ENCODE results near the gene DCC. TPM values are rescaled to one million over a fixed set of nuclear protein-coding genes. Genes with fewer than 3 reads are reported as not detected.

DCC gene
- total and polyA plus RNA-seq, 2 experiments from 2014 or later, result 0.53 to 0.73 TPM

- no peak overlapping the region for H3K27ac Mint-ChIP-seq
- no peaks in the 10 kb centered on the region for H3K27me3 ChIP-seq (ENCODE audit: insufficient read depth)
- no peaks in the 10 kb centered on the region for H3K36me3 ChIP-seq (ENCODE audit: insufficient read depth)
- H4K20me1 ChIP-seq (replicated peaks; ENCODE audit: insufficient read depth), result no peaks in the 10 kb centered on the region
- peaks cover 10% of the 10 kb centered on the region for H3K4me1 Mint-ChIP-seq
- DNase-seq (ENCODE audit: low spot score), result no peak
- H3K36me3 Mint-ChIP-seq (ENCODE audit: low read depth), result no peaks in the 10 kb centered on the region
- no peak overlapping the region for H3K27ac ChIP-seq (ENCODE audit: low read depth)
- H3K9me2 ChIP-seq (ENCODE audit: insufficient read depth), result no peaks in the 10 kb centered on the region
- no peak overlapping the region for H3K4me2 ChIP-seq
- ATAC-seq, result no peak
- H2AFZ ChIP-seq, result no peak overlapping the region
- no peaks in the 10 kb centered on the region; the same call in 2 of the 3 replicates for H3K9me3 Mint-ChIP-seq
- H3K27me3 Mint-ChIP-seq (ENCODE audit: insufficient read depth, low read depth, poor library complexity), result no peaks in the 10 kb centered on the region
- no peaks in the 10 kb centered on the region for H3K79me2 ChIP-seq (replicated peaks; ENCODE audit: insufficient read depth)
- H3K4me3 Mint-ChIP-seq, result no peak overlapping the region
- H3K4me1 ChIP-seq (ENCODE audit: insufficient read depth), result no peaks in the 10 kb centered on the region; the same call in 1 of the 2 replicates
- H3F3A ChIP-seq (replicated peaks; ENCODE audit: low read depth), result no peaks in the 10 kb centered on the region
- no peak for TF ChIP-seq JUNB (IDR thresholded peaks at IDR 0.05; ENCODE audit: unreplicated experiment)
- H3K4me3 ChIP-seq, result no peak overlapping the region
These were observed 284.7 kb downstream of the DCC start for GRCh38 chr18:52624702-52625101.

- peaks cover 3% of the 10 kb centered on the region; the same call in 1 of the 2 replicates for H3K9me2 ChIP-seq (ENCODE audit: insufficient read depth)
- H3K36me3 ChIP-seq (ENCODE audit: insufficient read depth), result no peaks in the 10 kb centered on the region
- peaks cover 7% of the 10 kb centered on the region; the same call in 2 of the 3 replicates for H3K36me3 Mint-ChIP-seq (ENCODE audit: low read depth)
- no peak overlapping the region for H3K4me3 Mint-ChIP-seq
- H3K4me2 ChIP-seq, result no peak overlapping the region
- peaks cover 2% of the 10 kb centered on the region; the same call in 1 of the 3 replicates for H3K4me1 Mint-ChIP-seq
- no peak overlapping the region for H3K4me3 ChIP-seq
- H3K27ac Mint-ChIP-seq, result peak overlapping the region; percentile 89
- DNase-seq (ENCODE audit: low spot score) (peak; percentile 44), ATAC-seq (no peak; the same call in 2 of the 3 replicates)
- no peak overlapping the region for H3K27ac ChIP-seq (ENCODE audit: low read depth)
- no peaks in the 10 kb centered on the region for H3K27me3 ChIP-seq (ENCODE audit: insufficient read depth)
- H2AFZ ChIP-seq, result peak overlapping the region; percentile 59; the same call in 1 of the 2 replicates
- no peaks in the 10 kb centered on the region for H3F3A ChIP-seq (replicated peaks; ENCODE audit: low read depth)
- peaks cover 8% of the 10 kb centered on the region; the same call in 2 of the 3 replicates for H3K9me3 Mint-ChIP-seq
- H3K27me3 Mint-ChIP-seq (ENCODE audit: insufficient read depth, low read depth, poor library complexity), result peaks cover 1% of the 10 kb centered on the region
- TF ChIP-seq CTCF (conservative IDR thresholded peaks at IDR 0.05; ENCODE audit: low read depth in 2 of 2), result peak; percentile 52 to 56
- TF ChIP-seq ZNF114 (CRISPR knock-in tag; IDR thresholded peaks at IDR 0.05), result no peak
- H3K79me2 ChIP-seq (replicated peaks; ENCODE audit: insufficient read depth), result no peaks in the 10 kb centered on the region
- H4K20me1 ChIP-seq (replicated peaks; ENCODE audit: insufficient read depth), result no peaks in the 10 kb centered on the region
- no peaks in the 10 kb centered on the region for H3K4me1 ChIP-seq (ENCODE audit: insufficient read depth)
These were observed 296.5 kb downstream of the DCC start for GRCh38 chr18:52636536-52636935.

DNA sequence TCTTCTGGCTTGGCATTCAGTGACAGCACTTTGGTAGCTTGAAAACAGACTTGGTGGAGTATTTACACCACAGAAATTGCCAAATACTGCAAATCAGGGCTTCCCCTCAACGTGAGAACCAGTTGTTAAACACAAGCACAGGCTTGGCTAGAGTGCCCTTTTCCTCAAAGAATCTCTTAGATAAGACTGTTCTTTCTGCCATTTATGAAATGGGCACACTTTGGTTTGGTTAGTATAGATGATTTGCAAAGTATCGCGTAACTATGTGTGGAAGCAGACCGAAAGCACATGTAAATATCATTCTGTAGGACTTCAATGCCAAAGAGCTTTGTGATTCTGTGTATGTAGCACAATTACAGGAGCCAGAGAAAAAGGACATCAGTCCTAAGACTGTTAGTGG lies 308.2 kb downstream of the DCC start:
- no peak for DNase-seq (ENCODE audit: low spot score)
- H3K4me3 ChIP-seq, result no peak overlapping the region
- no peak for ATAC-seq
- no peak overlapping the region for H3K27ac ChIP-seq (ENCODE audit: low read depth)
- H3K36me3 Mint-ChIP-seq (ENCODE audit: low read depth), result no peaks in the 10 kb centered on the region
- no peaks in the 10 kb centered on the region for H4K20me1 ChIP-seq (replicated peaks; ENCODE audit: insufficient read depth)
- H3K4me3 Mint-ChIP-seq, result no peak overlapping the region
- H2AFZ ChIP-seq, result peak overlapping the region; percentile 66; the same call in 1 of the 2 replicates
- no peak overlapping the region for H3K27ac Mint-ChIP-seq
- no peaks in the 10 kb centered on the region for H3F3A ChIP-seq (replicated peaks; ENCODE audit: low read depth)
- H3K4me1 Mint-ChIP-seq, result no peaks in the 10 kb centered on the region; the same call in 2 of the 3 replicates
- no peaks in the 10 kb centered on the region for H3K4me1 ChIP-seq (ENCODE audit: insufficient read depth)
- H3K4me2 ChIP-seq, result no peak overlapping the region
- H3K27me3 ChIP-seq (ENCODE audit: insufficient read depth), result no peaks in the 10 kb centered on the region
- no peaks in the 10 kb centered on the region for H3K36me3 ChIP-seq (ENCODE audit: insufficient read depth)
- no peaks in the 10 kb centered on the region; the same call in 1 of the 3 replicates for H3K9me3 Mint-ChIP-seq
- H3K9me2 ChIP-seq (ENCODE audit: insufficient read depth), result peaks cover 4% of the 10 kb centered on the region; the same call in 1 of the 2 replicates
- H3K27me3 Mint-ChIP-seq (ENCODE audit: insufficient read depth, low read depth, poor library complexity), result no peaks in the 10 kb centered on the region
- H3K79me2 ChIP-seq (replicated peaks; ENCODE audit: insufficient read depth), result no peaks in the 10 kb centered on the region
- TF ChIP-seq STAT1 (IDR thresholded peaks at IDR 0.05; ENCODE audit: unreplicated experiment) (no peak), CREB1 (CRISPR knock-in tag; IDR thresholded peaks at IDR 0.05; ENCODE audit: low read depth) (no peak), NANOG (IDR thresholded peaks at IDR 0.05; ENCODE audit: borderline replicate concordance) (no peak), POLR2AphosphoS5 (IDR thresholded peaks at IDR 0.05; ENCODE audit: low read depth) (no peak), EZH2phosphoT487 (IDR thresholded peaks at IDR 0.05; ENCODE audit: unreplicated experiment) (no peak)
- TF ChIP-seq, protein P1, sequence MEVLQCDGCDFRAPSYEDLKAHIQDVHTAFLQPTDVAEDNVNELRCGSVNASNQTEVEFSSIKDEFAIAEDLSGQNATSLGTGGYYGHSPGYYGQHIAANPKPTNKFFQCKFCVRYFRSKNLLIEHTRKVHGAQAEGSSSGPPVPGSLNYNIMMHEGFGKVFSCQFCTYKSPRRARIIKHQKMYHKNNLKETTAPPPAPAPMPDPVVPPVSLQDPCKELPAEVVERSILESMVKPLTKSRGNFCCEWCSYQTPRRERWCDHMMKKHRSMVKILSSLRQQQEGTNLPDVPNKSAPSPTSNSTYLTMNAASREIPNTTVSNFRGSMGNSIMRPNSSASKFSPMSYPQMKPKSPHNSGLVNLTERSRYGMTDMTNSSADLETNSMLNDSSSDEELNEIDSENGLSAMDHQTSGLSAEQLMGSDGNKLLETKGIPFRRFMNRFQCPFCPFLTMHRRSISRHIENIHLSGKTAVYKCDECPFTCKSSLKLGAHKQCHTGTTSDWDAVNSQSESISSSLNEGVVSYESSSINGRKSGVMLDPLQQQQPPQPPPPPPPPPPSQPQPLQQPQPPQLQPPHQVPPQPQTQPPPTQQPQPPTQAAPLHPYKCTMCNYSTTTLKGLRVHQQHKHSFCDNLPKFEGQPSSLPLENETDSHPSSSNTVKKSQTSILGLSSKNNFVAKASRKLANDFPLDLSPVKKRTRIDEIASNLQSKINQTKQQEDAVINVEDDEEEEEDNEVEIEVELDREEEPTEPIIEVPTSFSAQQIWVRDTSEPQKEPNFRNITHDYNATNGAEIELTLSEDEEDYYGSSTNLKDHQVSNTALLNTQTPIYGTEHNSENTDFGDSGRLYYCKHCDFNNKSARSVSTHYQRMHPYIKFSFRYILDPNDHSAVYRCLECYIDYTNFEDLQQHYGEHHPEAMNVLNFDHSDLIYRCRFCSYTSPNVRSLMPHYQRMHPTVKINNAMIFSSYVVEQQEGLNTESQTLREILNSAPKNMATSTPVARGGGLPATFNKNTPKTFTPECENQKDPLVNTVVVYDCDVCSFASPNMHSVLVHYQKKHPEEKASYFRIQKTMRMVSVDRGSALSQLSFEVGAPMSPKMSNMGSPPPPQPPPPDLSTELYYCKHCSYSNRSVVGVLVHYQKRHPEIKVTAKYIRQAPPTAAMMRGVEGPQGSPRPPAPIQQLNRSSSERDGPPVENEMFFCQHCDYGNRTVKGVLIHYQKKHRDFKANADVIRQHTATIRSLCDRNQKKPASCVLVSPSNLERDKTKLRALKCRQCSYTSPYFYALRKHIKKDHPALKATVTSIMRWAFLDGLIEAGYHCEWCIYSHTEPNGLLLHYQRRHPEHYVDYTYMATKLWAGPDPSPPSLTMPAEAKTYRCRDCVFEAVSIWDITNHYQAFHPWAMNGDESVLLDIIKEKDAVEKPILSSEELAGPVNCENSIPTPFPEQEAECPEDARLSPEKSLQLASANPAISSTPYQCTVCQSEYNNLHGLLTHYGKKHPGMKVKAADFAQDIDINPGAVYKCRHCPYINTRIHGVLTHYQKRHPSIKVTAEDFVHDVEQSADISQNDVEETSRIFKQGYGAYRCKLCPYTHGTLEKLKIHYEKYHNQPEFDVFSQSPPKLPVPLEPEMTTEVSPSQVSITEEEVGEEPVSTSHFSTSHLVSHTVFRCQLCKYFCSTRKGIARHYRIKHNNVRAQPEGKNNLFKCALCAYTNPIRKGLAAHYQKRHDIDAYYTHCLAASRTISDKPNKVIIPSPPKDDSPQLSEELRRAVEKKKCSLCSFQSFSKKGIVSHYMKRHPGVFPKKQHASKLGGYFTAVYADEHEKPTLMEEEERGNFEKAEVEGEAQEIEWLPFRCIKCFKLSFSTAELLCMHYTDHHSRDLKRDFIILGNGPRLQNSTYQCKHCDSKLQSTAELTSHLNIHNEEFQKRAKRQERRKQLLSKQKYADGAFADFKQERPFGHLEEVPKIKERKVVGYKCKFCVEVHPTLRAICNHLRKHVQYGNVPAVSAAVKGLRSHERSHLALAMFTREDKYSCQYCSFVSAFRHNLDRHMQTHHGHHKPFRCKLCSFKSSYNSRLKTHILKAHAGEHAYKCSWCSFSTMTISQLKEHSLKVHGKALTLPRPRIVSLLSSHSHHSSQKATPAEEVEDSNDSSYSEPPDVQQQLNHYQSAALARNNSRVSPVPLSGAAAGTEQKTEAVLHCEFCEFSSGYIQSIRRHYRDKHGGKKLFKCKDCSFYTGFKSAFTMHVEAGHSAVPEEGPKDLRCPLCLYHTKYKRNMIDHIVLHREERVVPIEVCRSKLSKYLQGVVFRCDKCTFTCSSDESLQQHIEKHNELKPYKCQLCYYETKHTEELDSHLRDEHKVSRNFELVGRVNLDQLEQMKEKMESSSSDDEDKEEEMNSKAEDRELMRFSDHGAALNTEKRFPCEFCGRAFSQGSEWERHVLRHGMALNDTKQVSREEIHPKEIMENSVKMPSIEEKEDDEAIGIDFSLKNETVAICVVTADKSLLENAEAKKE (CRISPR knock-in tag; IDR thresholded peaks at IDR 0.05), result no peak

Data from GM23338 (cell line).